HepG2 (cell line): Measurements from ENCODE around the gene TSPYL1. TPM values are rescaled to one million over a fixed set of nuclear protein-coding genes. Genes with fewer than 3 reads are reported as not detected.

Experiments used
- DNMT1 ChIP-seq: sonication (generic); formaldehyde crosslinking; IDR thresholded peaks from 2 replicates; pipeline ENCODE4 v1.5.1; 2020; ENCODE audit warnings: mild to moderate bottlenecking, missing genetic modification reagents
- HCFC1 ChIP-seq: fragments of 150-350 bp; IDR thresholded peaks from 2 replicates; pipeline ENCODE4 v1.6.1; 2014; ENCODE audit warnings: low read depth, low read length
- KAT8 ChIP-seq: IDR thresholded peaks from 2 replicates; pipeline ENCODE4 v1.6.1; 2016; ENCODE audit warnings: missing genetic modification reagents, missing compliant biosample characterization
- TRIM24 ChIP-seq: sonication (generic); formaldehyde crosslinking; IDR thresholded peaks from 2 replicates; pipeline ENCODE4 v1.8.0; 2022; ENCODE audit warnings: mild to moderate bottlenecking, missing genetic modification reagents
- ZFP36L2 ChIP-seq: sonication (generic); formaldehyde crosslinking; IDR thresholded peaks from 2 replicates; pipeline ENCODE4 v1.4.0; 2020; ENCODE audit warnings: missing genetic modification reagents
- ZNF563 ChIP-seq: sonication (generic); formaldehyde crosslinking; IDR thresholded peaks from 2 replicates; pipeline ENCODE4 v1.8.0; 2022; ENCODE audit warnings: mild to moderate bottlenecking, moderate library complexity, missing genetic modification reagents
- ZNF570 ChIP-seq: sonication (generic); formaldehyde crosslinking; IDR thresholded peaks from 2 replicates; pipeline ENCODE4 v1.4.0; 2020; ENCODE audit warnings: mild to moderate bottlenecking, missing genetic modification reagents, borderline replicate concordance
- polyA plus RNA-seq, 8 experiments: library from polyadenylated mRNA; depleted of rRNA in 3 of 8; stranded (reverse) in 7 of 8; unstranded in 1 of 8; fragments of >200 nt; fragmentation: Illumina TruSeq in 4 of 8; extraction: Trizol in 4 of 8; gene quantifications; 2 replicates each; pipeline versions ENCODE4 v1.2.1 to v1.2.3, GENCODE V29; 2011 to 2016; ENCODE audit warnings: low read depth in 4 of 8, missing spikeins in 1 of 8, mixed read lengths in 1 of 8; ENCODE audit not compliant: insufficient read depth in 1 of 8
- total RNA-seq, 5 experiments: library from RNA; depleted of rRNA; stranded (reverse); fragments of >200 nt; fragmentation: Illumina TruSeq; extraction: Trizol; gene quantifications; 2 replicates each; pipeline ENCODE4 v1.2.3, GENCODE V29; 2016; ENCODE audit warnings: low read depth in 1 of 5
- TF ChIP-seq, protein P1 (sequence below): sonication (generic); formaldehyde crosslinking; IDR thresholded peaks from 2 replicates; pipeline ENCODE4 v1.4.0; 2020; ENCODE audit warnings: missing genetic modification reagents, borderline replicate concordance
- TF ChIP-seq, protein P2 (sequence below): sonication (generic); formaldehyde crosslinking; IDR thresholded peaks from 2 replicates; pipeline ENCODE4 v1.4.0; 2020; ENCODE audit warnings: missing genetic modification reagents
- TF ChIP-seq, protein P3 (sequence below): sonication (generic); formaldehyde crosslinking; IDR thresholded peaks from 2 replicates; pipeline ENCODE4 v1.5.1; 2020; ENCODE audit warnings: missing genetic modification reagents, mild to moderate bottlenecking, borderline replicate concordance
- TF ChIP-seq, protein P4 (sequence below): sonication (generic); formaldehyde crosslinking; IDR thresholded peaks from 2 replicates; pipeline ENCODE4 v1.4.0; 2020; ENCODE audit warnings: missing genetic modification reagents, borderline replicate concordance
- TF ChIP-seq, protein P5 (sequence below): fragments of 450-650 bp; IDR thresholded peaks from 2 replicates; pipeline ENCODE4 v1.6.1; 2017

The TSPYL1 gene
- total and polyA plus RNA-seq, 2 of the 13 experiments (the other 11 are each of a cell fraction or from before 2014, with no cell fraction given): 28.3 to 93.0 TPM

DNA sequence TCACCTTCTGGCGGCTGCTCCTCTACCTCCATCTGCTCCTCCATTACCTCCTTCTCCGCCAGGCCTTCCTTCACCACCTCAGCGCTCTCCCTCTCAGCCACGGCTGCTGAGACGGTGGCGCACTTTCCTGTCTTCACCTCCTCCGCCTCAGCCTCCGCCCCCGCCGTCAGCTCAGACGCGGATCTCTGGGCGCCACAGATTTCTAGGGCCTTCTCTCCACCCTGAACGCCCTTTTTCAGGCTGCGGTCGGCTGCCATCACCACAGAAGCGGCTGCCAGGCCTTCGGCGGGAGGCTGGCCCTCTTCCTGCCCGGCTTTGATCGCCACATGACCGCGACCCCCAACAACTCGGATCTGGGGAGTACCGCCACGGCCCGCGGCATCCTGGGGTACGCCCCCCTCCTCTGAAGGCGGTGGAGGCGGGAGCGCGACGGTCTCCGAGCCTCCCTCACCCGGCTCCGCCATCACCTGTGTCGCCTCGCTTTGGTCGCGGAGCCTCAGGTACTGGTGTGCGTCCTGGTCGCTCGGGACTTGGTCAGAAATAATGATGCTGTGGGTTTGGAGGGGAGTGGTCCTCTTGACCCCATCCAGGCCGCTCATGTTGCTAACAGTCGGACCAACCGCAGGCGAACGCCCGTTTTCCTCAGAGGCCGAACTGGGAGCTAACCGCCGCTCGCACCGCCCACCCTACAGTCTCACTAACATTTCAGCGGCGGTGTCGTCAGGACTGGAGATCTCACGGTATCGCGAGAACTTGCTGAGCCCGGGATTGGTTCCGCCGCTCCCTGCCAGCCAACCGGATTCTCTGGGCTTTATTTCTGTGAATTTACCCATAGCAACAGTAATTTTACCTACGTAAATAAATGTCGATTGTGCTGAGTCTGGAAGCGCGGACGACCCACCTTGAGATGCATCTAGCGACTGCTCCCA, at the start of gene TSPYL1 (continued):
- TF ChIP-seq, protein P1, sequence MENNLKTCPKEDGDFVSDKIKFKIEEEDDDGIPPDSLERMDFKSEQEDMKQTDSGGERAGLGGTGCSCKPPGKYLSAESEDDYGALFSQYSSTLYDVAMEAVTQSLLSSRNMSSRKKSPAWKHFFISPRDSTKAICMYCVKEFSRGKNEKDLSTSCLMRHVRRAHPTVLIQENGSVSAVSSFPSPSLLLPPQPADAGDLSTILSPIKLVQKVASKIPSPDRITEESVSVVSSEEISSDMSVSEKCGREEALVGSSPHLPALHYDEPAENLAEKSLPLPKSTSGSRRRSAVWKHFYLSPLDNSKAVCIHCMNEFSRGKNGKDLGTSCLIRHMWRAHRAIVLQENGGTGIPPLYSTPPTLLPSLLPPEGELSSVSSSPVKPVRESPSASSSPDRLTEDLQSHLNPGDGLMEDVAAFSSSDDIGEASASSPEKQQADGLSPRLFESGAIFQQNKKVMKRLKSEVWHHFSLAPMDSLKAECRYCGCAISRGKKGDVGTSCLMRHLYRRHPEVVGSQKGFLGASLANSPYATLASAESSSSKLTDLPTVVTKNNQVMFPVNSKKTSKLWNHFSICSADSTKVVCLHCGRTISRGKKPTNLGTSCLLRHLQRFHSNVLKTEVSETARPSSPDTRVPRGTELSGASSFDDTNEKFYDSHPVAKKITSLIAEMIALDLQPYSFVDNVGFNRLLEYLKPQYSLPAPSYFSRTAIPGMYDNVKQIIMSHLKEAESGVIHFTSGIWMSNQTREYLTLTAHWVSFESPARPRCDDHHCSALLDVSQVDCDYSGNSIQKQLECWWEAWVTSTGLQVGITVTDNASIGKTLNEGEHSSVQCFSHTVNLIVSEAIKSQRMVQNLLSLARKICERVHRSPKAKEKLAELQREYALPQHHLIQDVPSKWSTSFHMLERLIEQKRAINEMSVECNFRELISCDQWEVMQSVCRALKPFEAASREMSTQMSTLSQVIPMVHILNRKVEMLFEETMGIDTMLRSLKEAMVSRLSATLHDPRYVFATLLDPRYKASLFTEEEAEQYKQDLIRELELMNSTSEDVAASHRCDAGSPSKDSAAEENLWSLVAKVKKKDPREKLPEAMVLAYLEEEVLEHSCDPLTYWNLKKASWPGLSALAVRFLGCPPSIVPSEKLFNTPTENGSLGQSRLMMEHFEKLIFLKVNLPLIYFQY (CRISPR knock-in tag): no peak
- TF ChIP-seq DNMT1 (CRISPR knock-in tag): no peak; the same call in 1 of the 2 replicates
- TF ChIP-seq ZFP36L2 (CRISPR knock-in tag): no peak
- TF ChIP-seq HCFC1: no peak
- no peak for TF ChIP-seq TRIM24
- peak; percentile 73; the same call in 1 of the 2 replicates for TF ChIP-seq ZNF570
- TF ChIP-seq, protein P2, sequence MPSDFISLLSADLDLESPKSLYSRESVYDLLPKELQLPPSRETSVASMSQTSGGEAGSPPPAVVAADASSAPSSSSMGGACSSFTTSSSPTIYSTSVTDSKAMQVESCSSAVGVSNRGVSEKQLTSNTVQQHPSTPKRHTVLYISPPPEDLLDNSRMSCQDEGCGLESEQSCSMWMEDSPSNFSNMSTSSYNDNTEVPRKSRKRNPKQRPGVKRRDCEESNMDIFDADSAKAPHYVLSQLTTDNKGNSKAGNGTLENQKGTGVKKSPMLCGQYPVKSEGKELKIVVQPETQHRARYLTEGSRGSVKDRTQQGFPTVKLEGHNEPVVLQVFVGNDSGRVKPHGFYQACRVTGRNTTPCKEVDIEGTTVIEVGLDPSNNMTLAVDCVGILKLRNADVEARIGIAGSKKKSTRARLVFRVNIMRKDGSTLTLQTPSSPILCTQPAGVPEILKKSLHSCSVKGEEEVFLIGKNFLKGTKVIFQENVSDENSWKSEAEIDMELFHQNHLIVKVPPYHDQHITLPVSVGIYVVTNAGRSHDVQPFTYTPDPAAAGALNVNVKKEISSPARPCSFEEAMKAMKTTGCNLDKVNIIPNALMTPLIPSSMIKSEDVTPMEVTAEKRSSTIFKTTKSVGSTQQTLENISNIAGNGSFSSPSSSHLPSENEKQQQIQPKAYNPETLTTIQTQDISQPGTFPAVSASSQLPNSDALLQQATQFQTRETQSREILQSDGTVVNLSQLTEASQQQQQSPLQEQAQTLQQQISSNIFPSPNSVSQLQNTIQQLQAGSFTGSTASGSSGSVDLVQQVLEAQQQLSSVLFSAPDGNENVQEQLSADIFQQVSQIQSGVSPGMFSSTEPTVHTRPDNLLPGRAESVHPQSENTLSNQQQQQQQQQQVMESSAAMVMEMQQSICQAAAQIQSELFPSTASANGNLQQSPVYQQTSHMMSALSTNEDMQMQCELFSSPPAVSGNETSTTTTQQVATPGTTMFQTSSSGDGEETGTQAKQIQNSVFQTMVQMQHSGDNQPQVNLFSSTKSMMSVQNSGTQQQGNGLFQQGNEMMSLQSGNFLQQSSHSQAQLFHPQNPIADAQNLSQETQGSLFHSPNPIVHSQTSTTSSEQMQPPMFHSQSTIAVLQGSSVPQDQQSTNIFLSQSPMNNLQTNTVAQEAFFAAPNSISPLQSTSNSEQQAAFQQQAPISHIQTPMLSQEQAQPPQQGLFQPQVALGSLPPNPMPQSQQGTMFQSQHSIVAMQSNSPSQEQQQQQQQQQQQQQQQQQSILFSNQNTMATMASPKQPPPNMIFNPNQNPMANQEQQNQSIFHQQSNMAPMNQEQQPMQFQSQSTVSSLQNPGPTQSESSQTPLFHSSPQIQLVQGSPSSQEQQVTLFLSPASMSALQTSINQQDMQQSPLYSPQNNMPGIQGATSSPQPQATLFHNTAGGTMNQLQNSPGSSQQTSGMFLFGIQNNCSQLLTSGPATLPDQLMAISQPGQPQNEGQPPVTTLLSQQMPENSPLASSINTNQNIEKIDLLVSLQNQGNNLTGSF (CRISPR knock-in tag): peak; percentile 29; the same call in 1 of the 2 replicates
- TF ChIP-seq, protein P3, sequence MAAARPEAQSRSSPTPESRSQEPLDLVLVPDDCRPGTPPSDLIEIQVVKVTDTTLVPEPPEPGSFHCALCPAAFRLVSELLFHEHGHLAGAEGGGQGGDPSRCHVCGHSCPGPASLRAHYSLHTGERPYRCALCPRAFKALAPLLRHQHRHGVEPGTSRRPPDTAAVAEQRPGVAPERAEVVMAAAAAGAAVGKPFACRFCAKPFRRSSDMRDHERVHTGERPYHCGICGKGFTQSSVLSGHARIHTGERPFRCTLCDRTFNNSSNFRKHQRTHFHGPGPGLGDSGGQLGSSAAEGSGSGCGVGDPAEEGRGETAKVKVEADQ (CRISPR knock-in tag): peak; percentile 78
- TF ChIP-seq KAT8: peak; percentile 70; the same call in 1 of the 2 replicates
- TF ChIP-seq, protein P4, sequence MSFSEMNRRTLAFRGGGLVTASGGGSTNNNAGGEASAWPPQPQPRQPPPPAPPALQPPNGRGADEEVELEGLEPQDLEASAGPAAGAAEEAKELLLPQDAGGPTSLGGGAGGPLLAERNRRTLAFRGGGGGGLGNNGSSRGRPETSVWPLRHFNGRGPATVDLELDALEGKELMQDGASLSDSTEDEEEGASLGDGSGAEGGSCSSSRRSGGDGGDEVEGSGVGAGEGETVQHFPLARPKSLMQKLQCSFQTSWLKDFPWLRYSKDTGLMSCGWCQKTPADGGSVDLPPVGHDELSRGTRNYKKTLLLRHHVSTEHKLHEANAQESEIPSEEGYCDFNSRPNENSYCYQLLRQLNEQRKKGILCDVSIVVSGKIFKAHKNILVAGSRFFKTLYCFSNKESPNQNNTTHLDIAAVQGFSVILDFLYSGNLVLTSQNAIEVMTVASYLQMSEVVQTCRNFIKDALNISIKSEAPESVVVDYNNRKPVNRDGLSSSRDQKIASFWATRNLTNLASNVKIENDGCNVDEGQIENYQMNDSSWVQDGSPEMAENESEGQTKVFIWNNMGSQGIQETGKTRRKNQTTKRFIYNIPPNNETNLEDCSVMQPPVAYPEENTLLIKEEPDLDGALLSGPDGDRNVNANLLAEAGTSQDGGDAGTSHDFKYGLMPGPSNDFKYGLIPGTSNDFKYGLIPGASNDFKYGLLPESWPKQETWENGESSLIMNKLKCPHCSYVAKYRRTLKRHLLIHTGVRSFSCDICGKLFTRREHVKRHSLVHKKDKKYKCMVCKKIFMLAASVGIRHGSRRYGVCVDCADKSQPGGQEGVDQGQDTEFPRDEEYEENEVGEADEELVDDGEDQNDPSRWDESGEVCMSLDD (CRISPR knock-in tag): peak; percentile 62
- TF ChIP-seq ZNF563 (CRISPR knock-in tag): peak; percentile 81
- TF ChIP-seq, protein P5, sequence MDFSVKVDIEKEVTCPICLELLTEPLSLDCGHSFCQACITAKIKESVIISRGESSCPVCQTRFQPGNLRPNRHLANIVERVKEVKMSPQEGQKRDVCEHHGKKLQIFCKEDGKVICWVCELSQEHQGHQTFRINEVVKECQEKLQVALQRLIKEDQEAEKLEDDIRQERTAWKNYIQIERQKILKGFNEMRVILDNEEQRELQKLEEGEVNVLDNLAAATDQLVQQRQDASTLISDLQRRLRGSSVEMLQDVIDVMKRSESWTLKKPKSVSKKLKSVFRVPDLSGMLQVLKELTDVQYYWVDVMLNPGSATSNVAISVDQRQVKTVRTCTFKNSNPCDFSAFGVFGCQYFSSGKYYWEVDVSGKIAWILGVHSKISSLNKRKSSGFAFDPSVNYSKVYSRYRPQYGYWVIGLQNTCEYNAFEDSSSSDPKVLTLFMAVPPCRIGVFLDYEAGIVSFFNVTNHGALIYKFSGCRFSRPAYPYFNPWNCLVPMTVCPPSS: no peak
